IMR-90 (cell line): ENCODE results near the gene CFAP45. TPM values are rescaled to one million over a fixed set of nuclear protein-coding genes. Genes with fewer than 3 reads are reported as not detected.
A peak's percentile ranks its signal among the peaks of the same experiment; 100 is the strongest.

Source experiments
- ATAC-seq: fragments of 200-7000 bp; cut with Tn5 transposase; 2 replicates; pipeline ENCODE4 v1.9.1; 2020; ENCODE audit warnings: low read depth, mild to moderate bottlenecking, moderate library complexity
- BruUV-seq: library from RNA; stranded (reverse); fragments of 400-500 nt; replicated peaks from 2 replicates; lab custom pipeline; 2021; lab: Mats Ljungman, UMichigan
- CTCF ChIA-PET: fragments of 300-600 bp; formaldehyde crosslinking; extraction: SDS; loops from one replicate; lab custom pipeline; 2021; ENCODE audit warnings: antibody characterized with exemption; lab: Yijun Ruan, JAX
- POLR2A ChIA-PET: fragments of 300-600 bp; sonication (Branson Sonifier 250); formaldehyde crosslinking; loops from one replicate; lab custom pipeline; 2022; ENCODE audit warnings: antibody characterized with exemption; ENCODE audit not compliant: unreplicated experiment; lab: Charles Lee
- DNase-seq: peaks from one replicate; pipeline ENCODE4 v3.0.0; 2013
- H2AFZ ChIP-seq: replicated peaks from 2 replicates; pipeline ENCODE3; 2013; ENCODE audit warnings: low read length, mild to moderate bottlenecking; ENCODE audit not compliant: poor library complexity
- H2AK5ac ChIP-seq: 2 replicates; pipeline ENCODE4 v1.6.1; 2013; ENCODE audit warnings: low read depth, low read length, inconsistent platforms
- H2AK9ac ChIP-seq: replicated peaks from 2 replicates; pipeline ENCODE3; 2013; ENCODE audit warnings: mild to moderate bottlenecking, low read depth, low read length, moderate library complexity; ENCODE audit not compliant: poor library complexity
- H2BK120ac ChIP-seq: 2 replicates; pipeline ENCODE4 v1.6.1; 2013; ENCODE audit warnings: low read depth, low read length, inconsistent platforms
- H2BK15ac ChIP-seq: 3 replicates; pipeline ENCODE4 v1.6.1; 2013; ENCODE audit warnings: low read depth, low read length, inconsistent platforms
- H2BK20ac ChIP-seq: 2 replicates; pipeline ENCODE4 v1.6.1; 2013; ENCODE audit warnings: low read depth, mild to moderate bottlenecking, inconsistent platforms, low read length, moderate library complexity
- H2BK5ac ChIP-seq: 2 replicates; pipeline ENCODE4 v1.6.1; 2013; ENCODE audit warnings: mild to moderate bottlenecking, low read depth, low read length, inconsistent platforms; ENCODE audit not compliant: poor library complexity, severe bottlenecking
- H3K14ac ChIP-seq: replicated peaks from 2 replicates; pipeline ENCODE4 v1.6.1; 2013; ENCODE audit warnings: low read depth, low read length, inconsistent platforms
- H3K18ac ChIP-seq: 2 replicates; pipeline ENCODE4 v1.6.1; 2013; ENCODE audit warnings: low read depth, low read length, control low read depth
- H3K23ac ChIP-seq: 2 replicates; pipeline ENCODE4 v1.6.1; 2013; ENCODE audit warnings: low read depth, low read length, inconsistent platforms
- H3K27ac ChIP-seq: 2 replicates; pipeline ENCODE4 v1.5.1; 2013; ENCODE audit warnings: mild to moderate bottlenecking, control low read depth, low read length; ENCODE audit not compliant: insufficient read depth
- H3K27me3 ChIP-seq: 2 replicates; pipeline ENCODE4 v1.6.1; 2013; ENCODE audit warnings: low read length; ENCODE audit not compliant: control insufficient read depth, insufficient read depth
- H3K36me3 ChIP-seq: 2 replicates; pipeline ENCODE4 v1.6.1; 2013; ENCODE audit warnings: low read length, mixed read lengths; ENCODE audit not compliant: control insufficient read depth, insufficient read depth
- H3K4ac ChIP-seq: 2 replicates; pipeline ENCODE4 v1.6.1; 2013; ENCODE audit warnings: low read depth, low read length, inconsistent platforms
- H3K4me1 ChIP-seq: 2 replicates; pipeline ENCODE4 v1.6.1; 2013; ENCODE audit warnings: low read length, mixed read lengths; ENCODE audit not compliant: control insufficient read depth, insufficient read depth
- H3K4me2 ChIP-seq: 2 replicates; pipeline ENCODE4 v1.6.1; 2013; ENCODE audit warnings: low read depth, mild to moderate bottlenecking, control low read depth, low read length, moderate library complexity
- H3K4me3 ChIP-seq: 2 replicates; pipeline ENCODE4 v1.5.1; 2013; ENCODE audit warnings: low read depth, mild to moderate bottlenecking, control low read depth, low read length, moderate library complexity; ENCODE audit not compliant: insufficient read depth
- H3K56ac ChIP-seq: 2 replicates; pipeline ENCODE4 v1.6.1; 2013; ENCODE audit warnings: low read length, inconsistent platforms; ENCODE audit not compliant: insufficient read depth; ENCODE audit errors: extremely low read depth
- H3K79me1 ChIP-seq, 2 experiments: 2 replicates each; pipeline ENCODE4 v1.6.1; 2013; ENCODE audit warnings: low read length in 2 of 2, inconsistent platforms in 1 of 2, low read depth in 1 of 2
- H3K9ac ChIP-seq: 2 replicates; pipeline ENCODE4 v1.6.1; 2013; ENCODE audit warnings: low read depth, low read length, control low read depth
- H3K9me1 ChIP-seq: 2 replicates; pipeline ENCODE4 v1.6.1; 2013; ENCODE audit warnings: low read length, inconsistent platforms; ENCODE audit not compliant: insufficient read depth
- H3K9me3 ChIP-seq: 2 replicates; pipeline ENCODE4 v1.6.1; 2013; ENCODE audit warnings: low read length; ENCODE audit not compliant: control insufficient read depth, insufficient read depth
- H4K20me1 ChIP-seq: 2 replicates; pipeline ENCODE4 v1.6.1; 2013; ENCODE audit warnings: low read length, inconsistent platforms; ENCODE audit not compliant: insufficient read depth
- H4K5ac ChIP-seq: 2 replicates; pipeline ENCODE4 v1.6.1; 2013; ENCODE audit warnings: mild to moderate bottlenecking, low read depth, low read length, control low read depth
- H4K8ac ChIP-seq, 2 experiments: 2 replicates each; pipeline ENCODE4 v1.6.1; 2013; ENCODE audit warnings: low read depth in 2 of 2, low read length in 2 of 2, control low read depth in 1 of 2, inconsistent platforms in 1 of 2
- H4K91ac ChIP-seq: 2 replicates; pipeline ENCODE4 v1.6.1; 2013; ENCODE audit warnings: low read depth, low read length, inconsistent platforms; ENCODE audit not compliant: insufficient read depth
- BHLHE40 ChIP-seq: fragments of 150-350 bp; IDR thresholded peaks from 2 replicates; pipeline ENCODE4 v1.6.1; 2016; ENCODE audit warnings: mild to moderate bottlenecking, low read depth, low read length
- CEBPB ChIP-seq: IDR thresholded peaks from 2 replicates; pipeline ENCODE4 v1.6.1; 2012; ENCODE audit warnings: low read depth, low read length, improper control_type of control experiment
- CHD1 ChIP-seq: IDR thresholded peaks from 2 replicates; pipeline ENCODE4 v1.6.1; 2012; ENCODE audit warnings: low read depth, low read length, improper control_type of control experiment
- CTCF ChIP-seq: conservative IDR thresholded peaks from 2 replicates; pipeline ENCODE4 v1.5.1; 2012; ENCODE audit warnings: mild to moderate bottlenecking, low read depth, low read length, improper control_type of control experiment
- ELK1 ChIP-seq: fragments of 150-350 bp; IDR thresholded peaks from 2 replicates; pipeline ENCODE4 v1.6.1; 2016; ENCODE audit warnings: low read depth, mild to moderate bottlenecking, low read length, moderate library complexity, borderline replicate concordance
- FOS ChIP-seq: fragments of 150-350 bp; IDR thresholded peaks from 2 replicates; pipeline ENCODE4 v1.6.1; 2016; ENCODE audit warnings: low read depth, low read length
- MAFK ChIP-seq: IDR thresholded peaks from 2 replicates; pipeline ENCODE4 v1.6.1; 2012; ENCODE audit warnings: low read depth, low read length, improper control_type of control experiment
- MAZ ChIP-seq: IDR thresholded peaks from 2 replicates; pipeline ENCODE4 v1.6.1; 2012; ENCODE audit warnings: low read depth, mild to moderate bottlenecking, low read length, improper control_type of control experiment, moderate library complexity, borderline replicate concordance
- MXI1 ChIP-seq: IDR thresholded peaks from 2 replicates; pipeline ENCODE4 v1.6.1; 2012; ENCODE audit warnings: low read depth, mild to moderate bottlenecking, low read length, moderate library complexity, borderline replicate concordance
- NFE2L2 ChIP-seq: fragments of 150-350 bp; IDR thresholded peaks from 2 replicates; pipeline ENCODE4 v1.6.1; 2016; ENCODE audit warnings: low read depth, mild to moderate bottlenecking, low read length
- POLR2A ChIP-seq: IDR thresholded peaks from 2 replicates; pipeline ENCODE4 v1.6.1; 2012; ENCODE audit warnings: mild to moderate bottlenecking, low read depth, low read length
- RAD21 ChIP-seq: IDR thresholded peaks from 2 replicates; pipeline ENCODE4 v1.6.1; 2012; ENCODE audit warnings: low read length, improper control_type of control experiment
- RCOR1 ChIP-seq: IDR thresholded peaks from 2 replicates; pipeline ENCODE4 v1.6.1; 2012; ENCODE audit warnings: mild to moderate bottlenecking, low read length, improper control_type of control experiment; ENCODE audit not compliant: insufficient replicate concordance
- RFX5 ChIP-seq: IDR thresholded peaks from 2 replicates; pipeline ENCODE4 v1.8.0; 2012; ENCODE audit warnings: low read depth, mild to moderate bottlenecking, low read length, moderate library complexity
- SMC3 ChIP-seq: fragments of 150-350 bp; IDR thresholded peaks from 2 replicates; pipeline ENCODE4 v1.6.1; 2016; ENCODE audit warnings: low read depth, mild to moderate bottlenecking, antibody characterized with exemption, low read length, moderate library complexity
- USF2 ChIP-seq: fragments of 150-350 bp; IDR thresholded peaks from 2 replicates; pipeline ENCODE4 v1.6.1; 2017; ENCODE audit warnings: mild to moderate bottlenecking, antibody characterized with exemption, low read length, low read depth
- WGBS, 2 experiments: methylation state at CpG; one replicate each; pipeline versions ENCODE4 v1.1.5 to v1.1.7; 2013; ENCODE audit warnings: missing lambda C conversion rate in 2 of 2; ENCODE audit not compliant: insufficient read length in 1 of 2; ENCODE audit errors: extremely low coverage in 2 of 2; 5-methylcytosine and 5-hydroxymethylcytosine counted together
- dilution Hi-C: fragments of 300-500 bp; cut with HindIII; formaldehyde crosslinking; loops from one replicate; pipeline ENCODE4 v1.14.3; 2018; ENCODE audit warnings: low sequenced_read_pairs; ENCODE audit not compliant: unreplicated experiment
- in situ Hi-C: fragments of 300-500 bp; cut with MboI; formaldehyde crosslinking; loops from 3 replicates; pipeline ENCODE4 v1.14.3; 2019; ENCODE audit warnings: low sequenced_read_pairs, inconsistent platforms, mixed read lengths
- intact Hi-C: fragments of 100-400 bp; cut with micrococcal nuclease; formaldehyde crosslinking; loops from 2 replicates; pipeline ENCODE4 v1.10.0; 2022
- polyA plus RNA-seq, 3 experiments: library from polyadenylated mRNA; depleted of rRNA; stranded (reverse); fragments of >200 nt; gene quantifications; 2 replicates each; pipeline ENCODE4 v1.2.3, GENCODE V29; 2012; ENCODE audit warnings: low replicate concordance in 1 of 3
- total RNA-seq: library from RNA; depleted of rRNA; stranded (reverse); fragments of >200 nt; gene quantifications from 2 replicates; pipeline ENCODE4 v1.2.3, GENCODE V29; 2012

The CFAP45 gene
- total and polyA plus RNA-seq, 2 of the 4 experiments (the other 2 are of a cell fraction), result 0.51 to 0.72 TPM

GRCh38 chr1:159869173-159869572 lies 30.8 kb downstream of the CFAP45 start:
- peak overlapping the region; percentile 52 for H2AFZ ChIP-seq
- H3K18ac ChIP-seq, result no peak overlapping the region
- no peak overlapping the region for H3K27ac ChIP-seq
- 0 out of 2 replicates have a peak overlapping the region, but pooled peaks have one; percentile 0 for H2AK5ac ChIP-seq
- no CpG with 5 or more reads among the region's 4 CpGs for WGBS, 2 experiments
- H2BK120ac ChIP-seq, result no peak overlapping the region
- H3K56ac ChIP-seq, result no peak overlapping the region
- H4K20me1 ChIP-seq, result no peaks in the 10 kb centered on the region
- DNase-seq, result peak; percentile 86
- no peak for TF ChIP-seq CHD1
- peak; percentile 49 for TF ChIP-seq RCOR1
- TF ChIP-seq FOS, result peak; percentile 67
- no peak for TF ChIP-seq POLR2A
- no peak for TF ChIP-seq CEBPB
- peak; percentile 29; the same call in 1 of the 2 replicates for TF ChIP-seq MAFK
- no peak; the same call in 1 of the 2 replicates for TF ChIP-seq MAZ
- no peak for TF ChIP-seq SMC3
- TF ChIP-seq RFX5, result no peak
- peak; percentile 35 for TF ChIP-seq USF2
- peak; percentile 67; the same call in 1 of the 2 replicates for TF ChIP-seq NFE2L2
- peak; percentile 45; the same call in 1 of the 2 replicates for TF ChIP-seq BHLHE40
- TF ChIP-seq CTCF, result no peak
- no peak for TF ChIP-seq RAD21
- peak; percentile 66; the same call in 1 of the 2 replicates for TF ChIP-seq MXI1
- no peak for TF ChIP-seq ELK1
- CTCF ChIA-PET, result no interaction called here
- no peak overlapping the region; the same call in 1 of the 2 replicates for H2BK20ac ChIP-seq
- H3K9me1 ChIP-seq, result no peaks in the 10 kb centered on the region
- no peaks in the 10 kb centered on the region for H3K9me3 ChIP-seq
- POLR2A ChIA-PET, result no interaction called here
- BruUV-seq, result no TSS peak
- no peak overlapping the region for H2BK15ac ChIP-seq
- H3K4me3 ChIP-seq, result no peak overlapping the region
- no peak overlapping the region for H4K5ac ChIP-seq
- no peak overlapping the region for H3K9ac ChIP-seq
- dilution Hi-C loops (no loop called here), intact Hi-C loops (no loop called here), in situ Hi-C loops (no loop called here)
- 0 out of 2 replicates have a peak overlapping the region, but pooled peaks have one; percentile 13 for H3K4ac ChIP-seq
- no peak overlapping the region; the same call in 1 of the 2 replicates for H4K91ac ChIP-seq
- H3K79me1 ChIP-seq, result no peaks in the 10 kb centered on the region
- no peaks in the 10 kb centered on the region for H3K27me3 ChIP-seq
- H3K36me3 ChIP-seq, result no peaks in the 10 kb centered on the region
- H3K23ac ChIP-seq, result no peak overlapping the region
- 0 out of 2 replicates have a peak overlapping the region, but pooled peaks have one; percentile 37 for H3K14ac ChIP-seq
- peak; percentile 76 for ATAC-seq
- H4K8ac ChIP-seq, result no peak overlapping the region
- no peak overlapping the region for H3K4me2 ChIP-seq
- peaks cover 8% of the 10 kb centered on the region for H3K4me1 ChIP-seq
- no peak overlapping the region for H2BK5ac ChIP-seq
- H2AK9ac ChIP-seq, result peak overlapping the region; percentile 92
